ENCODE measurements around the gene MACROD1.

The MACROD1 gene

DNA sequence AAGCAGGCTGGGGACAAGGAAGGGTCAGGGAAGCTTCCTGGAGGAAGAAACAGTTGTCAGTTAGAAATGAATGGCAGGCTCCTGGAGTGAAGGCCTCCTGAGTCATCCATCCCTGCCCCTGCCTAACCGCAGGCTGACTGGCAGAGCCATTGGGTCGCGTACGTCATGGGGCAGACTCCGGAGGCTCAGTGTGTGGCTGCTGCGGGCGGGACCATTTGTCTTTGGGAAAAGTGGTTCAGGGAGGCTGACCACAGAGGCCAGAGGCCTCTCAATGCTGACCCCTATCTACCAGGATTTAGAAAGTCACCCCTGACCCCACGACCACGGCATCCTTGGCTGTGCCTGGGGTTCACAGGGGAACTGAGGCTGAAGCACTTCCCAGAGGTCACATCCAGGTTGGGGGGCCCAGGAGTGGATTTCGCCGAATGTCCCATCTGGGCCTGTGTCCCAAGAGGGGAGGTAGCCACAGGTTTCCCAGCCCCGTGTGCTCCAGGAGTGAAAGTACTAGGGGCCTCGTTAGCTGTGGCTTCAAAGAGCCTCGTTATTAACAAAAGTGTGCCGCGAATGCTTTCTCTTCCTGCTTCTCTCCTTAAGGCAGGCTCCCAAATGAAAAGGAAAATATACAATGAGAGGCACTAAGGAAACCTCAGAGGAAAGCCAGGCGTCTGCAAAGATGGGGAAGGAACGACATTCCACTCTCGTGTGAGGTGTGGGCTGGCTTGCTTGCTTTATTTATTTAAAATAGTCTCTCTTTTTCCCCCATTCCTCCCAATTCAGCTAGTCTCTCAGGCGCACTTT, 71.3 kb downstream of the MACROD1 start:
- no peak for DNase-seq (ENCODE audit: extremely low read depth in 1 of 2, low read depth in 1 of 2)

DNA sequence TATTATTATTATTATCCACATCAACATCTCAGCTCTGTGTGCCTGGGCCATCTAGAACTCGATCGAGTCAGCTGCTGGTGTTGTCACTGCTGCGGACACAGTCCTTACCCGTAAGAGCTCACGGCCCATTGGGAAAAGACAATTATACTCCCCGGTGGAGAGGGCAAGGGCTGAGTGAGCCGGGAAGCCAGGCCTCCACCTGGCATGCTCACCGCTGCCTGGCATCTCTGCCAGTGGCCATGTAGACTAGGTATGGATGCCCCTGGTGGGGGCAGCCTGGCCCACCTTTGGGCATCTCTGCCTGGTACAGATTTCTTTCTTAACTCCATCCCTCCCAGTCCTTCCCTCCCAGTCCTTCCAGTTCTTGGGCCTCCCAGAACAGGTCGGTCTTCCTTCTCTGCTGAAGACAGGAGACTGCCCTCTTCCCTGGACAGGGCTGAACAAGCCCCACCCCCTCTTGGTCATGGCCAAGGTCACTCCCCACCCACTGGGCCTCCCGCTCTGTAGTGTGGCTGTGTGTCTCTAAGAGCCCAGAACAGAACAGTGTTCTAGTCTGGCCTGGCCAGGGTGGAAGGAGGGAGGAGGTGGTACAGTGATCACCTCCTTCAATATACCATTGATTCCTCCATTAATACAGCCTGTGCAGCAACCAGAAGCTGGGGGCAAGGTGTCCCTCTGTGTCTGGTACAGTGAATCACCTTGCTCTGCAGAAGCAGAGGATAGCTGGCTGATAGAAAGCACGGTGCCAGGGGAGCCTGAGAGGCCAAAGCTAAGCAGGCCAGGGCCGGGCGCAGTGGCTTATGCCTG, 72.5 kb downstream of the MACROD1 start:
- DNase-seq (ENCODE audit: extremely low read depth in 1 of 2, low read depth in 1 of 2): no peak

DNA sequence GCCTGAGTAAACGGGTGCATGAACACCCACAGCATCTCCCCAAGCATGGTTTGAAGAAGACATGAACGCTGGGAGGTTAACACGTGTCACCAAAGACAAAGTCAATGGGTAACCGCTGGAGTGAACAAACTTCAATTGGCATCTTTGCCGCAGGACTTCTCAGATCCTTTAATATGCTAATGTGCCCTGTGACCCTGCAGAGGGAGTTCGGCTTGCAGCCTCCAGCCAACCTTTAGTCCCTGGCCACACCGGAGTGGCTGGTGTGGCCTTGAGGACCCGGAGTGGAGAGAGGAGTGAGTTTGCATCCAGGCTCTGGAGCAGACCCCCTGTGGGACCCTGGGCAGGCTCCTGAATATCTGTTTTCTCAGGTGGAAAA, 73.2 kb downstream of the MACROD1 start:
- no peak for DNase-seq (ENCODE audit: extremely low read depth in 1 of 2, low read depth in 1 of 2)

DNA sequence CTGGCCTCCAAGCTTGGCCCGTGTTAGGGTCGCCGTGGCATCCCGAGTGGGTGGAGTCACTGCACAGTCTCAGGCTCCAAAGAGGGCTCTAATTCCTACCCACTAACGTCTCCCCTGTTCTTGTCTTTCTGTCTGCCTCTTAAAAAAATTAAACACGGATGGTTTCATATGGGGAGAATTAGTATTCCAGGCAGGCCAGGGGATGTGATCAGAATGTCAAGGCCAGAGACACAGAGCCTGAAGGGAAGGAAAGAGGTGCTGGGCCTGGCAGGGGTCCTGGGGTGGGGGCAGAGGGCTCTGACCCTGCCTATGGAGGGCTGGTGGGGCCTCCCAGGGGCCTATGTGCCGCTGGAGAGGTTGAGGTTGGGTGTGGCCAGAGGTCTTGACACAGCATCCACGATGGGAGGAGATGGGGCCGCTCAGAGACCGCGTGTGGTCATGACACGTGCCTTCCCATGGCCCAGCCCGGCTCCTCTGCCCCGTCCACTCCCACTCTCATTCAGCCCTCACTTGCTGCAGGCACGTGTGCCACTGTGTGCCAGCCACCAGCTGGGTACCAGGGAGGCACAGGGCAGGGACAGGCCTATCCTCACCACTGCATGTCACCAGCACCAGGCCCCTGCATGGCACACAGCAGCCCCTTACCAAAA, 73.7 kb downstream of the MACROD1 start:
- DNase-seq (ENCODE audit: extremely low read depth in 1 of 2, low read depth in 1 of 2): no peak

DNA sequence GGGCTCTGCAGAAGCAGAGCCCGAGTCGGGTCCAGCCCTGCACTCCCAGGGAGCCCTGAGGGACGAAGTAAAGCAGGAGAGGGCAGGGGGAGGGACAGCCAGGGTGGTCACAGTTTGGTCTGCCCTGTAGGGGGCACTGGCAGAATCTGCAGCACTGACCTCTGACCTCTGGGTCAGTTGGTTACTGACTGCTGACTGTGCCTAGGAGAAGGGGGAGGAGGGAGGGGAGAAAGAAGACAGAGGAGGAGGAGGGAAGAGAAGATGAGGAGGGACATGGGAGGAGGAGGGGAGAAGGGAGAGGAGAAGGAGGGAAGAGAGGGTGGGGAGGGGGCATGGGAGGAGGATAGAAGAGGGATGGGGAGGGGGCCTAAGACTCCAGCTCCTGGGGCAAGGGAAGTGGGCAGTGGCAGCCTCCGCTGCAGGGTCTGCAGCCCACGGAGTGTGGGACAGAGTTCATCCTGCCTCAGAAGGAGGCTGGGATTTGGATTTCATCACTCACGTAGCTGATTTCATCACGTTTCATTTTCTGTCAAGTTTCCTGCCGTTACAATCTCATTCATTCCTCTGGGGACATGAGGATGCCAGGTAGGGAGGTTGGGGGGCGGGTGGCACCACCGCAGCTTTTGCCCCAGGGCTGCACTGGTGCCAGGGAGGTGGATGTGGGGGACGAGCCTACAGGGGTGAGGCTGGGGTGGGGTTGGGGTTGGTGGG, 75.0 kb downstream of the MACROD1 start:
- no peak for DNase-seq (ENCODE audit: extremely low read depth in 1 of 2, low read depth in 1 of 2)

DNA sequence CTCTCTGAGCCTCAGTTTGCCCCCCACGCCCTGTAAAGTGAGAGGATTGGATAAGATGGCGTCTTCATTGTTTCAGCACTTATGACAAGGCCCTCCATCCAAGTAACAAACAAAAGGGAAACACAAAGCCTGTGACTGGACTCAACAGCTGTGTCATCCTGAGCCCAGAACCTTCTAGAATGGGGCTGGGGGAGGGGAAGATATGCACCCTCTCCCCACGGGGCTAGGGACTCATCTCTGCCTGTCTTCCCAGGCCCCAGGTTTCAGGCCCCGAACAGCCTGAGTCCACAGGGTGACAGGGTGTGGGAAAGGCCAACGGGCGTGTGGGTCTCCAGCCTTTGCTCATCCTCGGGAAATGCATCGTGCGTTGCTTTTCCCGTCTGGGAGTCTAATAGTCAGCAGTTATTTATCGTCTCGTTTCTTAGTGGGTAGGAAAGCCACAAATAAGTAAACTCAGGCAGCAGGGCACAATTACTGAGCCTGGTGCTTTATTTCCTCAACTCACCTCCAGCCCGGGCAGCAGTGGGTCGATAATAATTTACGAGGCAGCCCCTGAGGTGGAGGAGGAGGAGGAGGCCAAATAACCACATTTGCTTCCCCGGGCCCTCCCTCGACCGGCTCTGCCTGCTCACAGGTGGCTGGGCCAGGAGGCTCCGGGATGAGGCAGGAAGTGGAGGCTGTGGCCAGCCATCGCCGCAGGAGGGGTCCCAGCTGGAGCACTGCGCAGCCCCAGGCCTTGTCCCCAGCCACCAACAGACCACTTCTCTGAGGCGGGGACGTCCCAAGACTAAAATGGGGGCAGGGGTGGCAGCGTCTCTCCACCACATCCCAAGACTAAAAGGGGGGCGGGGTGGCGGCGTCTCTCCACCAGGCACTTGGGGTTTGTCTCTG, 75.8 kb downstream of the MACROD1 start:
- no peak for DNase-seq (ENCODE audit: extremely low read depth in 1 of 2, low read depth in 1 of 2)

DNA sequence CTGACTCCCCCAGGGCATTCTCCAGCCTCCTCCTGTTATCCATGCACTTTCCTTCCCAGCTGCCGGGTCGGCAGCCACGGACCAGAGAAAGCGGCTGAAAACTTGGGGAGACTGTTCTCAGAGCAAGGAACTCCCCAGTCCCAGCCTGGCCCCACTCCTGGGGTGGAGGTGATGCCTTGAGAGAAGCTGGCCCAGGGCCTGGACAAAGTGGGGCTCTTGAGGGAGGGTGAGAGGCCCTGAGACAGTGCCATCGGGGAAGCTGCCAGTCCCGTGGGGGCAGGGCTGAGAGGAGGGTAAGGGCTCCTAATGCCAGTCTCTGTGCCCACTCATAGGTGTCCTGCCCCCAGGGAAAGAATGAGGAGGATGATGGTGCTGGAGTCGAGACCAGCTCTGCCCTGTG, 76.4 kb downstream of the MACROD1 start:
- no peak for DNase-seq (ENCODE audit: extremely low read depth in 1 of 2, low read depth in 1 of 2)

DNA sequence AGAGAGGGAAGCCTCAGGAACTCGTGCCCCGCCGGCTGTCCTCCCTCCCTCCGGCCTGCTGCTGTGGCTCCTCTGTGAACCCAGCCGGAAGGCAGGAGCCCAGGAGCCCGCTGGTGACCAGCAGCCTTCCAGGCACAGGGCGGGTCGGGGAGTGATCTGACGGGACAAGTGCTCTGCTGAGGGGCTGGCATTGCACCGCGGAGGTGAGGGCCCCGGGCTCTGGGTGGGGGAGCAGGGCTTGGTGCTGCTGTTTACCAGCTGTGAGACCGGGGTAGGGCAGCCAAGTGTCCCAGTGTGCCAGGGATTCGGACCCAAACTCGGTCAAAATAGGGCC, 76.9 kb downstream of the MACROD1 start:
- no peak for DNase-seq (ENCODE audit: extremely low read depth in 1 of 2, low read depth in 1 of 2)

DNA sequence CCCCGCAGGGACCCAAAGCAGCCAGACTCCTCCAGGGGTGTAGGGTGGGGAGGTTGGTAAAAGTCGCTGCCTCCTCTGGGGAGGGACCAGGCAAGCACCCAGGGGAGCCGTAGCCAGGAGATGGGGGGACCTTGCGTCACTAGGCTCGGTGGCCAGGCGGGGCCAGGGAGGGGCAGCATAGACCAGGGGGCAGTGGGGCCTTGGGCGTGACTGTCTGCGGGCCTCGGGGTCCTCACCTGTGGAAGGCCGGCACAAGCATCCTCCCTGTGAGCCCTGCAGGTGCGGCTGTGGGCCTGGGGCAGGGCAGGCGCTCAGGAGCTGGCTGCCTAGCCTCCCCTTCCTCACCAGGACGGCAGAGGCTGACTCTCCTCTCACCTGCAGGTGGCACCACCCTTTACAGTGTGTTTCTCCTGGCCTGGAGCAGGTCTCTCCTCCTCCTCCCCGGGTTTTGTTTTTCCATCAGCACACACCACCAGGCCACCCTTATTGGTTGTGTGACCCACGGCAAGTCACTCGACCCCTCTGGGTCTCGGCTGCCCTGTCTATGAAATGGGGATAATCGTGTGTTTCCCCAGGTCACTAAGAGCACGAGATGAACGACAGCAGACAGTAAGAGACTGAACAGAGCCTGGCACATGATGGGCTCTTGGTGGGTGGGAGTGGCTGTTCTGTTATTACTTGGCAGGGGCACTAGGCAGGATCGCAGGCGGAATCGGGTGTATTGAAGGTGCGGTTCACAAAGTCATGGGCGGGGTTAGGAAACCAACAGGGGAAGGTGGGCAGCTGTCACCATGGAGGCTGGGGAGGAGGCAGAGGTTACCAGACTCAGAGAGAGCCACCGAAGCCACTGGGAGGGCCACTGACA, 77.5 kb downstream of the MACROD1 start:
- DNase-seq (ENCODE audit: extremely low read depth in 1 of 2, low read depth in 1 of 2): peak in 1 of 2 donors; percentile 5

DNA sequence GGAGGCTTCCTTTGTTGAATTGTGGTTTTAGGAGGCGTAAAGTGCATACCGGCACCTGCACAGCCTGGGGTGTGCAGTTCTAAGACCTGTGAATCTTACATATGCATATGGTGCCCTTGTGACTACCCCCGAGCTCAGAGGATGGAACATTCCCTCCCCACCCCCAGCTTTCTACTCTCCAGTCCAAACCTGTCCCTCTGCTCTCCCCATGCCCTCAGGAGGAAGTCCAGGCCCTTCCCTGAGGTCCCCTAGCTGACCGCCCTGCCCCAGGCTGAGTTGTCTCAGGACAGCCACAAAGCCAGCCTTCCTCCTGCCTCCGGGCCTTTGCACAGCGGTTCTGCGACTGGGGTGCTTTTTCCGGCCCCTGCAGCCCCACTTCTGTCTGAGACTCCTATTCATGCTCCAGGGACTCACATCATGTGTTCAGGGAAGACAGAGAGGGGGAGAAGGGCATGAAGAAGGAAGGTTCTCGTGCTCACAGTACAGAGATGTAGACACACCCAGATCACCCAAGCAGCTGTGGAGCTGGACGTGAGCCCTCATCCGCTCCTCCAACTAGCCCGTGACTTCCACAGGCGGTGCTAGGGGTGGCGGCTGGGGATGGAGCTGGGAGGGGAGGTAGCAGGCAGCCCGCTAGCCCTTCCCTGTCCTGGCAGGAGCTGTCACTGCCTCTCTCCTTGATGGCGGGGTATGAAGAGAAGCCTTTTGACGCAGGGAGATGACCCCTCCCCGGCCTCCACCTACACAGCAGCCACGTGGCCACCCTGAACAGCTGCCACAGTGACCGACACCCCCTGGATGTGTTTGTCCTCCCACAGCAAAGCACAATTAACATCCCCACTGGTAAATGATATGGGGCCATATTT, 79.4 kb downstream of the MACROD1 start:
- no peak for DNase-seq (ENCODE audit: extremely low read depth in 1 of 2, low read depth in 1 of 2)

DNA sequence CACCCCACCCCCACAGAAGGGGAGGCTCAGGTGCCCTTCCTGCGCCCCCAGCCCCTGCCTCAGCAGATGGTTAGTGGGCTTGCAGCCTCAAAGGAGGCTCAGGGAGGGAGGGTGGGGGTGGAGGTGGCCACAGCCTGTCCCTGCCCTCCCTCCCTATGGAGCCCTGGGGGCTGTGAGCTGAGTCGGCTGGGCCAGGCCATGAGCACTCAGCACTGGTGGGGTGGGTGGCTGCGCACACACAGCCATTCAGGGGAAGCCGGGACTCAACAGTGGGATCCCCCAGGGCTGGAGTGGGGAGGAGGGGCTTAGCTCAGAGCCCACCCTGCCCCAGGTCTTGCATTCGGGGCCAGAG, 80.0 kb downstream of the MACROD1 start:
- DNase-seq (ENCODE audit: extremely low read depth in 1 of 2, low read depth in 1 of 2): no peak

DNA sequence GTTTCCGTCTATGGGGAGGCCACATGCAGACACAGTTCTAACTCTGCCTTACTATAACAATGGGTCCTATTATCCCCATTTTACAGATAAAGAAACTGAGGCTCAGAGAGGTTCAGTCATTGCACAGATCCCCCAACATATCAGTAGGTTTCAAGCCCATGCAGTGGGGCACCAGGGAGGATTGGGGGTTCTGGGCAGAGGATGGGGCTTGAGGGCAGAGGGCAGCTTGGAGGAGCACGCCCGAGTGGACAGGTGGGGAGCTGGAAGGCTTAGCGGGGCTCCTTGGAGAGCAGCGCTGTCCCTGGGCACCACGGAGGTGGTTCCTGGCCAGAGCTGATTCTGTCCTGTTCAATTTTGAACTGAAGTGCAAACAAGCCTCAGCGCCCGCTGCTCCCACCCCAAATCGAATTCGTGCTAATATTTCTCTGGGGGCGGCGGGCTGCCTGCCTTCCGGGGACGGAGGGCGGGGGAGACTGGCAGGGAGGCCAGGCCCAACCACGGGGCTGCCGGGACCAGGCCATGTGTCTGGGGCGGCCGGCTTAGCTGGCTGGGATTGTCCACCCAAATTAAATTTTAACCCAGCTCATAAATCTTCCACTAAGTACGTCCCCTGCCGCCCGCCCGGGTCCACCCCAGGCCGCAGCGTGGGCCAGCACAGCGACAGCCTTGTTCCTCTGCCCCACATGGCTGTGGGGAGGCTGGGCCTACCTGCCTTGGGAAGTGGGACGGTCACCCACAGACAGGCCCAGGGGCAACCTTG, 80.8 kb downstream of the MACROD1 start:
- DNase-seq (ENCODE audit: extremely low read depth in 1 of 2, low read depth in 1 of 2): no peak

DNA sequence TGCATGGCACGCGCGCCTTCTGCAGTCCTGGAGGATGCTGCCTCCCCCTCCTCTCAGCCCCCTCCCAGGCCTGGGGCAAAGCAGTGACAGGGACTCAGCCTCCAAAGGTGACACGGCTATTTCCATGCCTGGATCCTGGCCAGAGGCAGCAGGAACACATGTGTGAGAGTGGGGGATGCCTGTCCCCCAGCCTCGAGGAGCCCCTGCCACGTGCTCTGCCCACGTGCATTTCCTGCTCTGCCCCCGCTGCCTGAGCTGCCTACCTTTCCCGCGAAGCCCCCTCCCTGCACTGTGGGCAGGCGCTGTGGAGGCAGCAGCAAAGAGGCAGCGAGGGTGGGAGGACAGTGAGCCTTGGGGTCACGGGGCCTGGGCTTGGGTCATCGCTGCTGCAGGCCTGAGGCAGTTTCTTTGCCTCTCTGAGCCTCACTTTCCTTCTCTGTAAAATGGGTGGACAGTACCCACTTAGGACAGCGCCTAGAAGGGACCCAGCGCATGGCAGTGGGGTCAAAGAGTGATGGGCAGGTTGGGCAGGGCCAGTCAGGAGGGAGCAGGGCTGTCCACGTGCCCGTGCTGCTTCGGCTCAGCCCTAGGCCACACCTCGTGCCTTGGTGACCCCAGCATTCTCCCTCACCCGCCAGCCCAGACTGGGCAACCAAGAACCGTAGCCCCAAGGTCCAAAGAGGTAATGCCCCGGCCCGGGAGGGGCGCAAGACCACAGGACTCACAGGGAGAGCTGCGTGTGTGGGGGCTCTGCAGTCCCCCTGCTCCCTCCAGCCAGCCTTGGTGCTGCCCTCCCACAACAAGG, 81.6 kb downstream of the MACROD1 start:
- no peak for DNase-seq (ENCODE audit: extremely low read depth in 1 of 2, low read depth in 1 of 2)

DNA sequence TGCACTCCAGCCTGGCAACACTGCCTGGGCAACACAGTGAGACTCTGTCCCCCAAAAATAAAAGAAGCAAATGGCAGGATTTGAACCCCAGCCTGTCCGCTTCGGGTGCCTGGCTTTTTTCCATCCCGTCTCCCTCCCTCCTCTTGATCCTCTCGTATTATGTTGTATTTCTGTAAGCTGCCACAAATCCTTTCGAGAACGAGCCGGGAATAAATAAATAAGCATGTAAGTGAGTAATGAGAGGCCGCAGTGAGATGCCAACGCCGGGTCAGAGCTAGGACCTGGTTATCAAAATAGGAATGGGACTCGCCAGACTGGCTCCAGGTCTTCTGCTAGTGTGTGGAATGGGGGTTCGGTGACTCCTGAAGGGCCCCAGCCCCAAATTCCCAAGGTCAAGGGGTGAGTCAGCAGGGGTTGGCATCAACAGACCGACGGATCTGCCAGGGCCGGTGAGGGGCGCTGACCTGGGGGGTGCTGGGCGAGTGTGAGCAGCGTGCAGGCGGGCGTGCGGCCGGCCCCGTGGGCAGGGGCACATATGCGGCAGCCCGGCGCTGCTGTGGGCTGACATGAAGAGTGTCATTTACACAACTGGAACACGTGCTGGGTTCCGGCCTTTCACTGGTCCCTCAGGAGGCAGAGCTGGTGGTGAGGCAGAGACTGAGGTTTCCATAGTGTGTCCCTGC, 82.4 kb downstream of the MACROD1 start:
- DNase-seq (ENCODE audit: extremely low read depth in 1 of 2, low read depth in 1 of 2): no peak

DNA sequence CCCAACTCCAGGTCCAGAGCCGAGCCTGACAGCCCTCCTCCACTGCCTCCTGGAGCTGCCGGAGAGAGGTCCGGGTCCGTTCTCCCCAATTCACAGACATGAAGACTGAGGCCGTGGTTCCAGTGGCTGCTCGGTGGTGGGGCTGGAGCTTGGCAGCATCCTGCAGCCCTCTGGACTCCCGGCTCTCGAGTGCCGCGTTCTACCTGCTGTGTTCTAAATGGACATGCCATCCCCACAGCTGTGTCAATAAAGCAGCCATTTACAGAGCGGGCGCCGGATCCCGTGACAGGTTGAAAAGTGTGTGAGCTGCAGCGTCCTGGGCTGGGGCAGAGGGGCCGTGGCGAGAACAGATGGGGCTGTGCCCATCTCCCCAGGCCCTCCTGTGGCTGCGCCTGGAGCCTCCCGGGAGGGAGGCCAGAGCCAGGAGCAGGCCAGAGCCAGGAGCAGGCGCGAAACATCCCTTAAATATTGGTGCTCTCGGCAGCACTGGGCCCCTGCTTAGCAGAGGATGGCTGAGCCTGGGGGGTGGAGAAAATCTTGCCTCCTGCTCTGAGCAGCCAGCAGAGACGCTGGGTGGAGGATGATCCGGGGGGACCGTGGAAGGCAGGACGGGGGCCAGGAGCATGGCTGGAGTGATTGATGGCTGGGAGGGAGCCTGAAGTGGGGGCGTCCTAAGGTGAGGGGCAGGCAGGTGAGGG, 84.0 kb downstream of the MACROD1 start:
- DNase-seq (ENCODE audit: extremely low read depth in 1 of 2, low read depth in 1 of 2): no peak

DNA sequence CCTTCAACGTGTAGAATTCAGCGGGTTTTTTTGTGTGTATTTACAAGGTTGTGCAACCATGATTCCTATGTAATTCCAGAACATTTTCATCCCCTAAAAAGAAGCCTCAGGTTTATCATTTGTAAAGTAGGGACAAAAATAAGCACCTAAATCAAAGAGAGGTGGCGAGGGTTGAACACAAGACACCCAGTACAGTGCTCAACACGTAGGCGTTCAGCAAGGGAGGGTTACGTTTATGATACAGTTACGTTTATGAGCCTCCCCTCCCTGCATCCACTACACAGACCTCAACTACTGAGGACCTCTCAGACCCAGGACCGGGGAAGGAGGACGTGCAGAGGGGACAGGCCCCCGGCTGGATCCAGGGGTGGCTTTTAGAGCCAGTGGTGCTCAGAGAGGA, 85.5 kb downstream of the MACROD1 start:
- no peak for DNase-seq (ENCODE audit: extremely low read depth in 1 of 2, low read depth in 1 of 2)

Data from stimulated activated CD8-positive, alpha-beta memory T cell treated with anti-CD3 and anti-CD28 coated beads, Interleukin-7, amount 100 ng/mL, for 48 hours (primary cell).